Thoracic aorta (tissue), 2 donors: Measurements from ENCODE around the gene KRTAP21-3. TPM values are rescaled to one million over a fixed set of nuclear protein-coding genes. Genes with fewer than 3 reads are reported as not detected.

ENCODE experiments used
- ATAC-seq: fragments of 150-250 bp; one replicate; pipeline ENCODE4 v1.8.0; 2017; ENCODE audit warnings: low read depth; ENCODE audit not compliant: insufficient number of reproducible peaks, low FRiP score
- DNase-seq: peaks from one replicate; pipeline ENCODE4 v3.0.0-alpha.2; 2020; ENCODE audit warnings: low spot score
- H3K27ac ChIP-seq, 2 donors: fragments of 200-600 bp; sonication (generic); 1 replicate in 1 of 2; 2 replicates in 1 of 2; pipeline ENCODE4 v1.5.1; 2016; ENCODE audit warnings: mild to moderate bottlenecking in 2 of 2, moderate library complexity in 2 of 2
- H3K27me3 ChIP-seq: fragments of 200-600 bp; sonication (generic); replicated peaks from 2 replicates; pipeline ENCODE4 v1.6.0; 2016; ENCODE audit warnings: mild to moderate bottlenecking; ENCODE audit not compliant: insufficient read depth
- H3K36me3 ChIP-seq: fragments of 200-600 bp; sonication (generic); one replicate; pipeline ENCODE4 v1.5.1; 2016
- H3K4me1 ChIP-seq, 2 donors: fragments of 200-600 bp; sonication (generic); 1 replicate in 1 of 2; 2 replicates in 1 of 2; pipeline versions ENCODE4 v1.5.1 to v1.6.0; 2016; ENCODE audit warnings: low read depth in 2 of 2, mild to moderate bottlenecking in 1 of 2; ENCODE audit not compliant: control insufficient read depth in 1 of 2
- H3K4me3 ChIP-seq: fragments of 200-600 bp; sonication (generic); 2 replicates; pipeline ENCODE4 v1.5.1; 2016; ENCODE audit warnings: mild to moderate bottlenecking
- H3K9me3 ChIP-seq: fragments of 200-600 bp; sonication (generic); 2 replicates; pipeline ENCODE4 v1.5.1; 2016
- total RNA-seq, 2 donors: library from RNA; depleted of rRNA; stranded (reverse); fragments of >200 nt; gene quantifications; one replicate each; pipeline versions ENCODE4 v1.1.0 to v1.2.3, GENCODE V29; 2016
- TF ChIP-seq, protein P1 (sequence below): fragments of 200-600 bp; sonication (generic); IDR thresholded peaks from one replicate; pipeline ENCODE4 v1.5.1; 2019; ENCODE audit warnings: antibody characterized with exemption

The KRTAP21-3 gene
- total RNA-seq, 2 donors from 2014 or later, result not detected

- no peak overlapping the region for H3K4me3 ChIP-seq
- H3K27ac ChIP-seq, result no peak overlapping the region
- DNase-seq (no peak), ATAC-seq (no peak)
- no peaks in the 10 kb centered on the region for H3K36me3 ChIP-seq
- no peaks in the 10 kb centered on the region for H3K9me3 ChIP-seq
- H3K27me3 ChIP-seq, result no peaks in the 10 kb centered on the region
- TF ChIP-seq, protein P1, sequence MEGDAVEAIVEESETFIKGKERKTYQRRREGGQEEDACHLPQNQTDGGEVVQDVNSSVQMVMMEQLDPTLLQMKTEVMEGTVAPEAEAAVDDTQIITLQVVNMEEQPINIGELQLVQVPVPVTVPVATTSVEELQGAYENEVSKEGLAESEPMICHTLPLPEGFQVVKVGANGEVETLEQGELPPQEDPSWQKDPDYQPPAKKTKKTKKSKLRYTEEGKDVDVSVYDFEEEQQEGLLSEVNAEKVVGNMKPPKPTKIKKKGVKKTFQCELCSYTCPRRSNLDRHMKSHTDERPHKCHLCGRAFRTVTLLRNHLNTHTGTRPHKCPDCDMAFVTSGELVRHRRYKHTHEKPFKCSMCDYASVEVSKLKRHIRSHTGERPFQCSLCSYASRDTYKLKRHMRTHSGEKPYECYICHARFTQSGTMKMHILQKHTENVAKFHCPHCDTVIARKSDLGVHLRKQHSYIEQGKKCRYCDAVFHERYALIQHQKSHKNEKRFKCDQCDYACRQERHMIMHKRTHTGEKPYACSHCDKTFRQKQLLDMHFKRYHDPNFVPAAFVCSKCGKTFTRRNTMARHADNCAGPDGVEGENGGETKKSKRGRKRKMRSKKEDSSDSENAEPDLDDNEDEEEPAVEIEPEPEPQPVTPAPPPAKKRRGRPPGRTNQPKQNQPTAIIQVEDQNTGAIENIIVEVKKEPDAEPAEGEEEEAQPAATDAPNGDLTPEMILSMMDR, result no peak
- H3K4me1 ChIP-seq, result no peaks in the 10 kb centered on the region
Measured at GRCh38 chr21:30740462-30740861, 21.9 kb upstream of the KRTAP21-3 start.

DNA sequence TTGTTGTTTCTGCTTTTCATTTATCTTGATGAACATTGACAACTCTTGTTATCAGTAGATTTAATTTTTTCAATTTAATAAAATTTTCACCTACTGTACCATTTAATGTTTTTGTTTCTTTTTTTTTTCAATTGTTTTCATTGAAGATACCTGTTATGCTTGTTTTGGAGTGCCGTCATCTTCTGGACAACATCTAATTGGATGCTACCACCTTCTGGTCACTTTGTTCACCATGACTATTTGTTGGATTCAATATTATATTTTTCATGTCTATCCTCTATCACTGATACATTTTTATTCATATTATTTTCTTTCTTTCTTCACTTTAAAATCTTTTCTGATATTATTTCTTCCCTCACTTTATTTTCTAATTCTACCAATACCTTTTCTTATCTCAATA is 14.4 kb upstream of the KRTAP21-3 start:
- no peak overlapping the region for H3K27ac ChIP-seq
- no peaks in the 10 kb centered on the region for H3K4me1 ChIP-seq
- no peaks in the 10 kb centered on the region for H3K27me3 ChIP-seq
- no peaks in the 10 kb centered on the region for H3K9me3 ChIP-seq
- H3K4me3 ChIP-seq, result no peak overlapping the region
- H3K36me3 ChIP-seq, result no peaks in the 10 kb centered on the region
- ATAC-seq (no peak), DNase-seq (no peak)
- TF ChIP-seq, protein P1, result no peak

DNA sequence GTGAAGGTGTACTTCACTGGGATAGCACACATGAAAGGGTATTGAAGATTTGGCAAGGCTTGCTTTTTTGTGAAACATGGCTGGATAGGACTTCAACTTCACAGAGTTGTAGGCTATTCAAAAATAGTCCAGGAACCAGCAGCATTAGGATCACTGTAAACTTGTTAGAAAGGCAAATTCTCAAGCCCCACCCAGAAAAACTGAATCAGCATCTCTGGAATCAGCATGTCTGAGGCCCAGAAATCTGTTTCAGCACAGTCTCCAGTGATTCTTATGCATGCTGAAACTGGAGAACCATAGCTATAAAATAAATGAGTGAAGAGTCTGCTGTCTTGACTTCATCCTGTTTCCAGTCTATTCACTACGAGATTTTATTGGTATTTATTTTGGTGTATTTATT is 8.1 kb upstream of the KRTAP21-3 start:
- ATAC-seq (no peak), DNase-seq (no peak)
- Histone ChIP-seq H3K27ac (no peak overlapping the region), H3K36me3 (no peaks in the 10 kb centered on the region), H3K4me3 (no peak overlapping the region), H3K27me3 (no peaks in the 10 kb centered on the region), H3K4me1 (no peaks in the 10 kb centered on the region), H3K9me3 (no peaks in the 10 kb centered on the region)
- TF ChIP-seq, protein P1, result no peak

DNA sequence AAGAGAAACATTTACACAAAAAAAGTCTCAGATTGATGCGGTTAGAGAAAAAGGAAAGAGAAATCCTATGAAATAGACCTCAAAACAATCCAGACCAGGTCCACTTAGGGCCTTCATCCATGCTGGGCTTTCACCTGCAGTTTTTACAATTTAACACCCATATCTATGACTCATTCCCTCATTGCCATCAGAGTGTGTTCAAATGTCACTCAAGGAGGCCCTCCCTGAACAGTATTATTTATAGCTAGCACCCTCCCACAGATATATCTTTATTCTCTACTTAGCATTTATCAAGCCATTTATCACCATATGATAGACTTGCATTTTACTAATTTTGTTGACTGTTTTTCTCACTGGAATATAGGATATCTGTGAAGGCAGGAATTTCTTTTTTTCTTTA is 824 bp upstream of the KRTAP21-3 start:
- TF ChIP-seq, protein P1, result no peak
- no peaks in the 10 kb centered on the region for H3K4me1 ChIP-seq
- no peak for ATAC-seq

GRCh38 chr21:30717105-30717504 is 1.5 kb downstream of the KRTAP21-3 start:
- Histone ChIP-seq H3K27me3 (no peaks in the 10 kb centered on the region), H3K4me3 (no peak overlapping the region), H3K9me3 (no peaks in the 10 kb centered on the region), H3K27ac (no peak overlapping the region), H3K36me3 (no peaks in the 10 kb centered on the region), H3K4me1 (no peaks in the 10 kb centered on the region)
- TF ChIP-seq, protein P1, result no peak
- DNase-seq (no peak), ATAC-seq (no peak)

More for the DNA sequence above, 824 bp upstream of the KRTAP21-3 start:
- Histone ChIP-seq H3K9me3 (no peaks in the 10 kb centered on the region), H3K36me3 (no peaks in the 10 kb centered on the region), H3K27me3 (no peaks in the 10 kb centered on the region), H3K4me3 (no peak overlapping the region), H3K27ac (no peak overlapping the region)
- DNase-seq, result no peak
